ENCODE data around the gene ERP44.

GRCh38 chr9:100088202-100088601 lies 10.6 kb downstream of the ERP44 start:
- TF ChIP-seq CTCF (IDR thresholded peaks at IDR 0.05): no peak
- TF ChIP-seq POLR2A (IDR thresholded peaks at IDR 0.05): no peak
